GM06990 (cell line): ENCODE data around the gene SDC1.

Experiments used
- DNase-seq: peaks from one replicate; pipeline ENCODE4 v3.0.0-alpha.2; 2011; ENCODE audit not compliant: insufficient read length; ENCODE audit errors: extremely low read depth
- H3K27me3 ChIP-seq: replicated peaks from 2 replicates; pipeline ENCODE4 v1.6.0; 2011; ENCODE audit warnings: low read length; ENCODE audit not compliant: control insufficient read depth, insufficient read depth
- H3K36me3 ChIP-seq: 2 replicates; pipeline ENCODE4 v1.5.1; 2011; ENCODE audit warnings: low read length; ENCODE audit not compliant: control insufficient read depth, insufficient read depth
- H3K4me3 ChIP-seq: replicated peaks from 2 replicates; pipeline ENCODE4 v1.5.1; 2011; ENCODE audit warnings: low read depth, mild to moderate bottlenecking, control low read depth, low read length
- TF ChIP-seq, protein P1 (sequence below): IDR thresholded peaks from 2 replicates; pipeline ENCODE4 v1.5.1; 2011; ENCODE audit warnings: low read length, control low read depth, mild to moderate bottlenecking, inconsistent platforms; ENCODE audit not compliant: insufficient read depth, poor library complexity, severe bottlenecking

The SDC1 gene

GRCh38 chr2:20191714-20192569 lies 33.0 kb downstream of the SDC1 start:
- H3K27me3 ChIP-seq = no peaks in the 10 kb centered on the region
- TF ChIP-seq, protein P1, sequence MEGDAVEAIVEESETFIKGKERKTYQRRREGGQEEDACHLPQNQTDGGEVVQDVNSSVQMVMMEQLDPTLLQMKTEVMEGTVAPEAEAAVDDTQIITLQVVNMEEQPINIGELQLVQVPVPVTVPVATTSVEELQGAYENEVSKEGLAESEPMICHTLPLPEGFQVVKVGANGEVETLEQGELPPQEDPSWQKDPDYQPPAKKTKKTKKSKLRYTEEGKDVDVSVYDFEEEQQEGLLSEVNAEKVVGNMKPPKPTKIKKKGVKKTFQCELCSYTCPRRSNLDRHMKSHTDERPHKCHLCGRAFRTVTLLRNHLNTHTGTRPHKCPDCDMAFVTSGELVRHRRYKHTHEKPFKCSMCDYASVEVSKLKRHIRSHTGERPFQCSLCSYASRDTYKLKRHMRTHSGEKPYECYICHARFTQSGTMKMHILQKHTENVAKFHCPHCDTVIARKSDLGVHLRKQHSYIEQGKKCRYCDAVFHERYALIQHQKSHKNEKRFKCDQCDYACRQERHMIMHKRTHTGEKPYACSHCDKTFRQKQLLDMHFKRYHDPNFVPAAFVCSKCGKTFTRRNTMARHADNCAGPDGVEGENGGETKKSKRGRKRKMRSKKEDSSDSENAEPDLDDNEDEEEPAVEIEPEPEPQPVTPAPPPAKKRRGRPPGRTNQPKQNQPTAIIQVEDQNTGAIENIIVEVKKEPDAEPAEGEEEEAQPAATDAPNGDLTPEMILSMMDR = no peak
- H3K36me3 ChIP-seq = no peaks in the 10 kb centered on the region
- DNase-seq = no peak
- no peak overlapping the region for H3K4me3 ChIP-seq

GRCh38 chr2:20190876-20191713 lies 33.8 kb downstream of the SDC1 start:
- no peak overlapping the region for H3K4me3 ChIP-seq
- TF ChIP-seq, protein P1 = peak; percentile 65
- no peaks in the 10 kb centered on the region for H3K36me3 ChIP-seq
- no peaks in the 10 kb centered on the region for H3K27me3 ChIP-seq
- DNase-seq = no peak

GRCh38 chr2:20190170-20190569 lies 34.8 kb downstream of the SDC1 start:
- TF ChIP-seq, protein P1 = no peak
- no peak for DNase-seq
- Histone ChIP-seq H3K4me3 (no peak overlapping the region), H3K36me3 (no peaks in the 10 kb centered on the region), H3K27me3 (no peaks in the 10 kb centered on the region)

DNA sequence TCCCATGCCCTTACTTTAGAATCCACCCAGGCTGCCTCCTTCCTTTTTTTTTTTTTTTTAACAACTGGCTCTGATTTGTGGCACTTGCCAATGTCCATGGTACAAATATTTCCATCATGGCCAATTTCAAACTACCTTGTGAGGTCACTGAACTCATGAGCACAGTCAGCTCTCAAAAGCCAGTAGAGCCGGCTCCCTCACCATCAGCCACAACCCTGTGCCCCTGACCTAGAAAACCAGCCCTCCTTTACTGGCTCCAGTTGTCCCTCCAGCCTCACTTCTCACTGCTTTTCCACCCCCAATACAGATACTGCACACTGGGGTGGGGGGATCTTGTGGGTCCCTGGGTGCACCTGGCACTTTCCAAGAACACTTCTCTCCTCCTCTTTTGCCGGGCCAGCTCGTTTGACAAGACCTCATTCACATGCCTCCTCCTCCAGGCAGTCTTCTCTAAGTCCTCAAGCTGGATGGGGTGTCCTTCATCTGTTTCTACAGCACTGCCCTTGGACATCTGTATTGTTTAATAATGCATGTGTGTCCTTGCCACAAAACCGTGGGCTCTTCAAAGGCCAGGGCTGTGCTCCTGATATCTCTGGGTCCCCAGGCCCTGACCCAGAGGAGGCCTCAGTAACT lies 35.5 kb downstream of the SDC1 start:
- no peak overlapping the region for H3K4me3 ChIP-seq
- TF ChIP-seq, protein P1 = no peak
- H3K27me3 ChIP-seq = no peaks in the 10 kb centered on the region
- no peaks in the 10 kb centered on the region for H3K36me3 ChIP-seq
- no peak for DNase-seq

DNA sequence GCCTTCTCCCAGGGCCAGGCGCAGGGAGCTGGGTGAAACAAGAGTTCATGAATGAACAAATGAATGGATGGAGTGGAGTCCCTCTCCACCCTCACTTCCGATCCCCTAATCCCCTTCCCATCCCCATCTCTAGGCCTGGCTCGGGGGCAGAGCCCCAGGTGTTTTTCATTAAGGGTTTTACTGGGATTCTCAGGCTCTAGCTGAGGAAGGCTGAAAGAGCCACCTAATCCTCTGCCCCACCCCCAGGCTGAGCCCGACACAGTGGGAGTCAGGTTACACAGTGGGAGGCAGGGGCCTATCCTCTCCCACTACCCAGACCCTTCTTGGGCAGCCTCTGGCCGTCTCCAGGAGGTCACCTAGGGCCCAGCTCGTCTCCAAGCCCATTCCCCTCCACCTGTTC lies 36.1 kb downstream of the SDC1 start:
- Histone ChIP-seq H3K27me3 (no peaks in the 10 kb centered on the region), H3K4me3 (no peak overlapping the region), H3K36me3 (no peaks in the 10 kb centered on the region)
- no peak for DNase-seq
- TF ChIP-seq, protein P1 = no peak
